Loucy (cell line): ENCODE measurements around the gene KRT38.

ENCODE experiments used
- H2AFZ ChIP-seq: fragments of 200-600 bp; sonication (generic); 2 replicates; pipeline ENCODE4 v1.6.0; 2016; ENCODE audit warnings: antibody characterized with exemption, mild to moderate bottlenecking, low read length, moderate library complexity
- H3F3A ChIP-seq: fragments of 200-600 bp; 2 replicates; pipeline ENCODE4 v1.6.0; 2016; ENCODE audit warnings: antibody characterized with exemption, low read depth, mild to moderate bottlenecking
- H3K27me3 ChIP-seq: fragments of 200-600 bp; sonication (generic); 2 replicates; pipeline ENCODE4 v1.6.1; 2014; ENCODE audit warnings: low read length, mild to moderate bottlenecking; ENCODE audit not compliant: insufficient read depth, poor library complexity, severe bottlenecking
- H3K36me3 ChIP-seq: fragments of 200-600 bp; sonication (generic); 2 replicates; pipeline ENCODE4 v1.6.1; 2016; ENCODE audit warnings: low read length; ENCODE audit not compliant: insufficient read depth
- H3K4me1 ChIP-seq: fragments of 200-600 bp; sonication (generic); 2 replicates; pipeline ENCODE4 v1.5.1; 2014; ENCODE audit warnings: low read length, mild to moderate bottlenecking; ENCODE audit not compliant: insufficient read depth, poor library complexity, severe bottlenecking
- H3K4me2 ChIP-seq: fragments of 200-600 bp; sonication (generic); 2 replicates; pipeline ENCODE4 v1.6.0; 2014; ENCODE audit warnings: antibody characterized with exemption, low read length, low read depth, mild to moderate bottlenecking; ENCODE audit not compliant: poor library complexity, severe bottlenecking
- H3K4me3 ChIP-seq: fragments of 200-600 bp; sonication (generic); 2 replicates; pipeline ENCODE4 v1.5.1; 2014; ENCODE audit warnings: low read length, mild to moderate bottlenecking, mixed read lengths; ENCODE audit not compliant: poor library complexity, severe bottlenecking
- H3K79me2 ChIP-seq: fragments of 200-600 bp; sonication (generic); 2 replicates; pipeline ENCODE4 v1.6.1; 2014; ENCODE audit warnings: low read length; ENCODE audit not compliant: insufficient read depth
- H3K9ac ChIP-seq: fragments of 200-600 bp; sonication (generic); 2 replicates; pipeline ENCODE4 v1.6.0; 2014; ENCODE audit warnings: mild to moderate bottlenecking, low read depth, low read length, moderate library complexity; ENCODE audit not compliant: poor library complexity, severe bottlenecking
- H3K9me2 ChIP-seq: fragments of 200-600 bp; sonication (generic); replicated peaks from 2 replicates; pipeline ENCODE4 v1.6.1; 2016; ENCODE audit warnings: low read depth, low read length, mixed read lengths
- H3K9me3 ChIP-seq: fragments of 200-600 bp; sonication (generic); 2 replicates; pipeline ENCODE4 v1.6.1; 2014; ENCODE audit warnings: mild to moderate bottlenecking, antibody characterized with exemption, low read length, low read depth; ENCODE audit not compliant: insufficient read depth
- H4K20me1 ChIP-seq: fragments of 200-600 bp; sonication (generic); 2 replicates; pipeline ENCODE4 v1.6.0; 2014; ENCODE audit warnings: antibody characterized with exemption, low read length, mild to moderate bottlenecking; ENCODE audit not compliant: insufficient read depth, poor library complexity, severe bottlenecking
- CTCF ChIP-seq: fragments of 200-600 bp; sonication (generic); conservative IDR thresholded peaks from 2 replicates; pipeline ENCODE4 v1.5.1; 2014; ENCODE audit warnings: mild to moderate bottlenecking, antibody characterized with exemption, low read length
- EZH2phosphoT487 ChIP-seq: fragments of 200-600 bp; IDR thresholded peaks from 2 replicates; pipeline ENCODE4 v1.6.1; 2018; ENCODE audit warnings: antibody characterized with exemption, mild to moderate bottlenecking, moderate library complexity, borderline replicate concordance

The KRT38 gene

GRCh38 chr17:41394254-41394996 is 46.4 kb downstream of the KRT38 start:
- H3K4me3 ChIP-seq = no peak overlapping the region

GRCh38 chr17:41393826-41394225 is 47.0 kb downstream of the KRT38 start:
- H3K79me2 ChIP-seq = no peaks in the 10 kb centered on the region
- H3K27me3 ChIP-seq = no peaks in the 10 kb centered on the region
- no peaks in the 10 kb centered on the region for H3K9me3 ChIP-seq
- no peaks in the 10 kb centered on the region for H3K9me2 ChIP-seq
- H3K4me1 ChIP-seq = no peaks in the 10 kb centered on the region
- no peak overlapping the region for H3K4me2 ChIP-seq
- no peak overlapping the region for H2AFZ ChIP-seq
- no peaks in the 10 kb centered on the region for H3F3A ChIP-seq
- H4K20me1 ChIP-seq = no peaks in the 10 kb centered on the region
- TF ChIP-seq EZH2phosphoT487 = no peak
- TF ChIP-seq CTCF = no peak
- H3K9ac ChIP-seq = no peak overlapping the region
- H3K36me3 ChIP-seq = no peaks in the 10 kb centered on the region
- H3K4me3 ChIP-seq = no peak overlapping the region

More at GRCh38 chr17:41394254-41394996, 46.4 kb downstream of the KRT38 start:
- Histone ChIP-seq H3K4me1 (no peaks in the 10 kb centered on the region), H3K27me3 (no peaks in the 10 kb centered on the region), H3K9me3 (no peaks in the 10 kb centered on the region), H3F3A (no peaks in the 10 kb centered on the region), H3K79me2 (no peaks in the 10 kb centered on the region), H2AFZ (no peak overlapping the region), H3K36me3 (no peaks in the 10 kb centered on the region), H3K9ac (no peak overlapping the region), H3K4me2 (no peak overlapping the region), H3K9me2 (no peaks in the 10 kb centered on the region), H4K20me1 (no peaks in the 10 kb centered on the region)
- no peak for TF ChIP-seq EZH2phosphoT487
- TF ChIP-seq CTCF = no peak

- no peak for TF ChIP-seq CTCF
- no peak for TF ChIP-seq EZH2phosphoT487
- no peaks in the 10 kb centered on the region for H4K20me1 ChIP-seq
- no peaks in the 10 kb centered on the region for H3F3A ChIP-seq
- no peaks in the 10 kb centered on the region for H3K79me2 ChIP-seq
- H3K36me3 ChIP-seq = no peaks in the 10 kb centered on the region
- H3K9me3 ChIP-seq = no peaks in the 10 kb centered on the region
- no peak overlapping the region for H2AFZ ChIP-seq
- H3K9ac ChIP-seq = no peak overlapping the region
- no peak overlapping the region for H3K4me3 ChIP-seq
- H3K4me2 ChIP-seq = no peak overlapping the region
- no peaks in the 10 kb centered on the region for H3K4me1 ChIP-seq
- no peaks in the 10 kb centered on the region for H3K9me2 ChIP-seq
- H3K27me3 ChIP-seq = no peaks in the 10 kb centered on the region
Measured at GRCh38 chr17:41393294-41393693, 47.5 kb downstream of the KRT38 start.
